GM21381 (cell line): ENCODE results near the gene ANGPTL3.
"Not testable (repeated sequence)": the region's sequence is repeated elsewhere in the genome, so short reads cannot be mapped to it uniquely, and the experiment has no call there.

ENCODE experiments used
- ATAC-seq: cut with Tn5 transposase; IDR thresholded peaks from one replicate; pipeline ENCODE4 v1.9.1; 2021; ENCODE audit warnings: mild to moderate bottlenecking, moderate library complexity; ENCODE audit not compliant: unreplicated experiment

ANGPTL3 gene

GRCh38 chr1:62597281-62597680, at the start of gene ANGPTL3:
ANGPTL3 (plus strand) TSS chr1:62597520; CDS start chr1:62597567, 47 bp downstream.
- no peak for ATAC-seq

GRCh38 chr1:62561306-62561705, 36.0 kb upstream of the ANGPTL3 start:
- no peak for ATAC-seq

GRCh38 chr1:62567182-62567581, 30.1 kb upstream of the ANGPTL3 start:
- ATAC-seq: not testable (repeated sequence)

GRCh38 chr1:62567926-62568325, 29.4 kb upstream of the ANGPTL3 start:
- not testable (repeated sequence) for ATAC-seq

GRCh38 chr1:62571517-62571916, 25.8 kb upstream of the ANGPTL3 start:
- ATAC-seq: not testable (repeated sequence)

GRCh38 chr1:62572476-62572875, 24.8 kb upstream of the ANGPTL3 start:
- ATAC-seq: no peak

GRCh38 chr1:62573675-62574074, 23.6 kb upstream of the ANGPTL3 start:
- no peak for ATAC-seq

GRCh38 chr1:62585469-62586155, 11.7 kb upstream of the ANGPTL3 start:
- ATAC-seq: no peak

GRCh38 chr1:62588000-62588399, 9.3 kb upstream of the ANGPTL3 start:
- ATAC-seq: no peak

GRCh38 chr1:62589321-62589720, 8.0 kb upstream of the ANGPTL3 start:
- no peak for ATAC-seq

- ATAC-seq: no peak
Observed at GRCh38 chr1:62590255-62590969, 6.9 kb upstream of the ANGPTL3 start.

GRCh38 chr1:62590970-62591368, 6.4 kb upstream of the ANGPTL3 start:
- ATAC-seq: no peak

- ATAC-seq: no peak
Observed at GRCh38 chr1:62593825-62594394, 3.4 kb upstream of the ANGPTL3 start.

GRCh38 chr1:62595647-62596046, 1.7 kb upstream of the ANGPTL3 start:
- ATAC-seq: no peak

GRCh38 chr1:62599044-62599443, 1.7 kb downstream of the ANGPTL3 start:
- no peak for ATAC-seq

- ATAC-seq: no peak
Observed at GRCh38 chr1:62601457-62601856, 4.1 kb downstream of the ANGPTL3 start.

- no peak for ATAC-seq
Observed at GRCh38 chr1:62608905-62609304, 11.6 kb downstream of the ANGPTL3 start.

GRCh38 chr1:62610588-62610987, 13.3 kb downstream of the ANGPTL3 start:
- ATAC-seq: not testable (repeated sequence)

- ATAC-seq: no peak
Observed at GRCh38 chr1:62612770-62613169, 15.4 kb downstream of the ANGPTL3 start.

- ATAC-seq: peak; percentile 92
Observed at GRCh38 chr1:62613325-62613727, 16.0 kb downstream of the ANGPTL3 start.

- ATAC-seq: no peak
Observed at GRCh38 chr1:62613890-62614289, 16.6 kb downstream of the ANGPTL3 start.

- ATAC-seq: peak; percentile 89
Observed at GRCh38 chr1:62621907-62622306, 24.6 kb downstream of the ANGPTL3 start.
